HepG2 (cell line): Measurements from ENCODE around the gene DNAJC4. TPM values are rescaled to one million over a fixed set of nuclear protein-coding genes. Genes with fewer than 3 reads are reported as not detected.

Experiments used
- ATAC-seq: fragments of 200-7000 bp; cut with Tn5 transposase; 3 replicates; pipeline ENCODE4 v1.9.1; 2020; ENCODE audit warnings: mild to moderate bottlenecking, moderate library complexity
- BruUV-seq: library from RNA; stranded (reverse); fragments of 400-500 nt; replicated peaks from 2 replicates; lab custom pipeline; 2021; lab: Mats Ljungman, UMichigan
- CTCF ChIA-PET: fragments of 300-600 bp; formaldehyde crosslinking; extraction: SDS; loops from one replicate; lab custom pipeline; 2021; ENCODE audit warnings: low total read pairs, inconsistent platforms, low intra/inter-chr PET ratio; lab: Yijun Ruan, JAX
- POLR2A ChIA-PET: fragments of 350-600 bp; sonication (Branson Sonifier 250); formaldehyde crosslinking; loops from one replicate; lab custom pipeline; 2020; ENCODE audit warnings: antibody characterized with exemption, inconsistent platforms; lab: Yijun Ruan, JAX
- DNase-seq: peaks from one replicate; pipeline ENCODE4 v3.0.0-alpha.2; 2015; ENCODE audit warnings: low spot score
- FAIRE-seq: peaks from 3 replicates; lab custom pipeline; 2011; peaks lifted over from hg19 to GRCh38; lab: Jason Lieb, UNC
- H2AFZ ChIP-seq: one replicate; pipeline ENCODE4 v1.6.1; 2011; ENCODE audit warnings: low read length, inconsistent platforms
- H3K27ac ChIP-seq: fragments of 300-600 bp; 3 replicates; pipeline ENCODE4 v1.8.0; 2011; ENCODE audit warnings: mixed run types, mild to moderate bottlenecking, mixed read lengths, low read length, inconsistent platforms; ENCODE audit not compliant: insufficient read depth; ENCODE audit errors: extremely low read length
- H3K27me3 ChIP-seq, 2 experiments: fragments of 200-600 bp in 1 of 2; 2 replicates in 1 of 2; 3 replicates in 1 of 2; pipeline versions ENCODE4 v1.6.0 to v1.8.0; 2011; ENCODE audit warnings: low read length in 2 of 2, mild to moderate bottlenecking in 2 of 2, moderate library complexity in 2 of 2, inconsistent platforms in 1 of 2; ENCODE audit not compliant: insufficient read depth in 2 of 2, control insufficient read depth in 1 of 2
- H3K36me3 ChIP-seq, 2 experiments: fragments of 200-600 bp in 1 of 2; replicated peaks in 1 of 2; 2 replicates in 1 of 2; 3 replicates in 1 of 2; pipeline versions ENCODE4 v1.5.1 to v1.8.0; 2011; ENCODE audit warnings: low read length in 2 of 2, inconsistent platforms in 1 of 2; ENCODE audit not compliant: insufficient read depth in 2 of 2, control insufficient read depth in 1 of 2
- H3K4me1 ChIP-seq: 2 replicates; pipeline ENCODE4 v1.5.1; 2012; ENCODE audit warnings: low read length, inconsistent platforms; ENCODE audit not compliant: insufficient read depth
- H3K4me2 ChIP-seq: 2 replicates; pipeline ENCODE4 v1.6.0; 2011; ENCODE audit warnings: low read depth, low read length, inconsistent platforms
- H3K4me3 ChIP-seq, 3 experiments: fragments of 200-600 bp in 1 of 3; sonication (generic), shearing (Covaris generic) in 1 of 3; replicated peaks in 1 of 3; 2 replicates each; pipeline ENCODE4 v1.5.1; 2011 to 2016; ENCODE audit warnings: low read length in 3 of 3, inconsistent platforms in 2 of 3, low read depth in 2 of 3, mild to moderate bottlenecking in 2 of 3, control low read depth in 1 of 3, mixed read lengths in 1 of 3; ENCODE audit not compliant: insufficient read depth in 1 of 3
- H3K79me2 ChIP-seq: one replicate; pipeline ENCODE4 v1.6.1; 2011; ENCODE audit warnings: low read length, inconsistent platforms; ENCODE audit not compliant: insufficient read depth
- H3K9ac ChIP-seq: 2 replicates; pipeline ENCODE4 v1.6.0; 2011; ENCODE audit warnings: mild to moderate bottlenecking, low read depth, low read length, inconsistent platforms; ENCODE audit not compliant: insufficient read depth
- H3K9me3 ChIP-seq: 2 replicates; pipeline ENCODE4 v1.5.1; 2012; ENCODE audit warnings: mild to moderate bottlenecking, low read length
- H4K20me1 ChIP-seq: 2 replicates; pipeline ENCODE4 v1.6.0; 2011; ENCODE audit warnings: inconsistent platforms, mild to moderate bottlenecking, low read length, moderate library complexity; ENCODE audit not compliant: insufficient read depth
- CENPT ChIP-seq: sonication (generic); formaldehyde crosslinking; IDR thresholded peaks from 2 replicates; pipeline ENCODE4 v1.8.0; 2022; ENCODE audit warnings: low read depth, mild to moderate bottlenecking, moderate library complexity, missing genetic modification reagents
- HDAC1 ChIP-seq: sonication (generic); formaldehyde crosslinking; IDR thresholded peaks from 2 replicates; pipeline ENCODE4 v1.5.1; 2020; ENCODE audit warnings: mild to moderate bottlenecking, missing genetic modification reagents
- MEIS2 ChIP-seq: sonication (generic); formaldehyde crosslinking; IDR thresholded peaks from 2 replicates; pipeline ENCODE4 v1.9.0; 2021; ENCODE audit warnings: mild to moderate bottlenecking, missing genetic modification reagents
- NRL ChIP-seq: sonication (generic); formaldehyde crosslinking; IDR thresholded peaks from 2 replicates; pipeline ENCODE4 v1.5.0; 2020; ENCODE audit warnings: missing genetic modification reagents, mild to moderate bottlenecking, moderate library complexity, borderline replicate concordance
- RARA ChIP-seq: IDR thresholded peaks from 2 replicates; pipeline ENCODE4 v1.6.1; 2016; ENCODE audit warnings: missing genetic modification reagents, missing compliant biosample characterization
- SMAD1 ChIP-seq: sonication (generic); formaldehyde crosslinking; IDR thresholded peaks from 2 replicates; pipeline ENCODE4 v1.4.0; 2020; ENCODE audit warnings: missing genetic modification reagents, low read depth, mild to moderate bottlenecking, borderline replicate concordance
- SYNCRIP ChIP-seq: fragments of 200-400 bp; formaldehyde crosslinking; IDR thresholded peaks from 2 replicates; pipeline ENCODE4 v1.6.1; 2018; ENCODE audit warnings: mild to moderate bottlenecking, low read depth, low read length; ENCODE audit not compliant: insufficient read depth
- ZBTB40 ChIP-seq, 2 experiments: fragments of 450-650 bp in 1 of 2; sonication (generic) in 1 of 2; formaldehyde crosslinking in 1 of 2; IDR thresholded peaks; 2 replicates each; pipeline versions ENCODE4 v1.6.1 to v1.8.0; 2016 to 2022; ENCODE audit warnings: antibody characterized with exemption in 1 of 2, mild to moderate bottlenecking in 1 of 2, missing genetic modification reagents in 1 of 2
- ZNF264 ChIP-seq: sonication (generic); formaldehyde crosslinking; IDR thresholded peaks from 2 replicates; pipeline ENCODE4 v1.4.0; 2020; ENCODE audit warnings: missing genetic modification reagents
- ZNF296 ChIP-seq: sonication (generic); formaldehyde crosslinking; conservative IDR thresholded peaks from 2 replicates; pipeline ENCODE4 v1.5.0; 2020; ENCODE audit warnings: mild to moderate bottlenecking, missing genetic modification reagents
- ZNF546 ChIP-seq: sonication (generic); formaldehyde crosslinking; conservative IDR thresholded peaks from 2 replicates; pipeline ENCODE4 v1.8.1; 2023; ENCODE audit warnings: mild to moderate bottlenecking, missing genetic modification reagents
- ZNF737 ChIP-seq: sonication (generic); formaldehyde crosslinking; IDR thresholded peaks from 2 replicates; pipeline ENCODE4 v1.5.0; 2020; ENCODE audit warnings: missing genetic modification reagents, mild to moderate bottlenecking, borderline replicate concordance
- WGBS: methylation state at CpG from one replicate; pipeline ENCODE4 v1.1.6; 2017; ENCODE audit warnings: low lambda C conversion rate; 5-methylcytosine and 5-hydroxymethylcytosine counted together
- in situ Hi-C: cut with HindIII; loops from 2 replicates; pipeline ENCODE4 v1.10.0; 2017; ENCODE audit warnings: low pct_unique_long_range_greater_than_20kb; ENCODE audit not compliant: extremely low pct_ligation_motif_present
- intact Hi-C: fragments of 100-400 bp; cut with micrococcal nuclease; formaldehyde crosslinking; loops from one replicate; pipeline ENCODE4 v1.10.0; 2022; ENCODE audit not compliant: unreplicated experiment
- polyA plus RNA-seq, 8 experiments: library from polyadenylated mRNA; depleted of rRNA in 3 of 8; stranded (reverse) in 7 of 8; unstranded in 1 of 8; fragments of >200 nt; fragmentation: Illumina TruSeq in 4 of 8; extraction: Trizol in 4 of 8; gene quantifications; 2 replicates each; pipeline versions ENCODE4 v1.2.1 to v1.2.3, GENCODE V29; 2011 to 2016; ENCODE audit warnings: low read depth in 4 of 8, missing spikeins in 1 of 8, mixed read lengths in 1 of 8; ENCODE audit not compliant: insufficient read depth in 1 of 8
- total RNA-seq, 5 experiments: library from RNA; depleted of rRNA; stranded (reverse); fragments of >200 nt; fragmentation: Illumina TruSeq; extraction: Trizol; gene quantifications; 2 replicates each; pipeline ENCODE4 v1.2.3, GENCODE V29; 2016; ENCODE audit warnings: low read depth in 1 of 5
- TF ChIP-seq, protein P1 (sequence below): sonication (generic); formaldehyde crosslinking; IDR thresholded peaks from 2 replicates; pipeline ENCODE4 v1.4.0; 2020; ENCODE audit warnings: low read depth, mild to moderate bottlenecking, missing genetic modification reagents
- TF ChIP-seq, protein P2 (sequence below): sonication (generic); formaldehyde crosslinking; conservative IDR thresholded peaks from 2 replicates; pipeline ENCODE4 v1.8.1; 2023; ENCODE audit warnings: missing genetic modification reagents

Gene DNAJC4
- total and polyA plus RNA-seq, 2 of the 13 experiments (the other 11 are each of a cell fraction or from before 2014, with no cell fraction given), result 10.3 to 60.8 TPM

DNA sequence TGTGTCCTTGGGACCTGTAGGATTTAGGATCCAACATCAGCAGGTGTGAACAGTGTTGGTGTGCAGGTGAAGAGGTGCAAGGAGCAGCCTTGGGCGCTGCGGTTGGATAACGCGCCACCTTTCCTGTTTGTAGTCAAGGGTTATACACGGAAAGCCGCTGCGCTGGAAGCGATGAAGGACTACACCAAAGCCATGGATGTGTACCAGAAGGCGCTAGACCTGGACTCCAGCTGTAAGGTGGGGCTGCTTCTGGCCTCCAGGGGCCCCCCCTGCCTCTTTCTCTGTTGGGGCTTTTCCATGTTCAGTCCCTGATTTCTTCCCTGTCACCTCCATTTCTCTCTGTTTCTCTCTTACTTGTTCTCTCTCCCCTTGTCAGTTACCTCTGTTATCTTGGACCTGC, 27.4 kb upstream of the DNAJC4 start:
- POLR2A ChIA-PET, result interaction anchor here (3.8 kb wide), 1 partner anchor 18 kb away, joined by 18 read pairs; the partner anchor contains the start of gene STIP1
- no peak for FAIRE-seq
- no peak overlapping the region for H3K4me2 ChIP-seq
- no TSS peak for BruUV-seq
- 100% methylated on average over 6 of the region's 9 CpGs for WGBS
- H3K9me3 ChIP-seq, result no peaks in the 10 kb centered on the region
- no peaks in the 10 kb centered on the region for H3K79me2 ChIP-seq
- in situ Hi-C loops (no loop called here), intact Hi-C loops (no loop called here)
- CTCF ChIA-PET, result no interaction called here
- no peak overlapping the region for H3K27ac ChIP-seq
- peaks cover 17% of the 10 kb centered on the region for H3K4me1 ChIP-seq
- H3K4me3 ChIP-seq, result no peak overlapping the region
- H2AFZ ChIP-seq, result no peak overlapping the region
- ATAC-seq, result no peak
- DNase-seq, result no peak
- no peaks in the 10 kb centered on the region for H3K27me3 ChIP-seq
- peaks cover 36 to 53% of the 10 kb centered on the region in 2 experiments for H3K36me3 ChIP-seq
- H3K9ac ChIP-seq, result no peak overlapping the region
- H4K20me1 ChIP-seq, result 0 out of 2 replicates have a peak, but pooled peaks cover 2% of the 10 kb centered on the region
- no peak for TF ChIP-seq SMAD1
- no peak for TF ChIP-seq ZNF264
- no peak for TF ChIP-seq NRL (CRISPR knock-in tag)
- TF ChIP-seq CENPT (CRISPR knock-in tag), result no peak
- no peak for TF ChIP-seq ZBTB40 (IDR thresholded peaks at IDR 0.05)
- no peak for TF ChIP-seq ZBTB40 (CRISPR knock-in tag; IDR thresholded peaks at IDR 0.05)
- TF ChIP-seq, protein P1, sequence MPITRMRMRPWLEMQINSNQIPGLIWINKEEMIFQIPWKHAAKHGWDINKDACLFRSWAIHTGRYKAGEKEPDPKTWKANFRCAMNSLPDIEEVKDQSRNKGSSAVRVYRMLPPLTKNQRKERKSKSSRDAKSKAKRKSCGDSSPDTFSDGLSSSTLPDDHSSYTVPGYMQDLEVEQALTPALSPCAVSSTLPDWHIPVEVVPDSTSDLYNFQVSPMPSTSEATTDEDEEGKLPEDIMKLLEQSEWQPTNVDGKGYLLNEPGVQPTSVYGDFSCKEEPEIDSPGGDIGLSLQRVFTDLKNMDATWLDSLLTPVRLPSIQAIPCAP (CRISPR knock-in tag), result no peak
- no peak for TF ChIP-seq RARA (CRISPR knock-in tag)
- no peak for TF ChIP-seq HDAC1 (CRISPR knock-in tag)
- no peak for TF ChIP-seq SYNCRIP
- no peak for TF ChIP-seq ZNF737
- TF ChIP-seq, protein P2, sequence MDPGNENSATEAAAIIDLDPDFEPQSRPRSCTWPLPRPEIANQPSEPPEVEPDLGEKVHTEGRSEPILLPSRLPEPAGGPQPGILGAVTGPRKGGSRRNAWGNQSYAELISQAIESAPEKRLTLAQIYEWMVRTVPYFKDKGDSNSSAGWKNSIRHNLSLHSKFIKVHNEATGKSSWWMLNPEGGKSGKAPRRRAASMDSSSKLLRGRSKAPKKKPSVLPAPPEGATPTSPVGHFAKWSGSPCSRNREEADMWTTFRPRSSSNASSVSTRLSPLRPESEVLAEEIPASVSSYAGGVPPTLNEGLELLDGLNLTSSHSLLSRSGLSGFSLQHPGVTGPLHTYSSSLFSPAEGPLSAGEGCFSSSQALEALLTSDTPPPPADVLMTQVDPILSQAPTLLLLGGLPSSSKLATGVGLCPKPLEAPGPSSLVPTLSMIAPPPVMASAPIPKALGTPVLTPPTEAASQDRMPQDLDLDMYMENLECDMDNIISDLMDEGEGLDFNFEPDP (CRISPR knock-in tag), result no peak
- no peak for TF ChIP-seq MEIS2 (CRISPR knock-in tag)
- no peak for TF ChIP-seq ZNF546 (CRISPR knock-in tag)
- no peak for TF ChIP-seq ZNF296 (CRISPR knock-in tag)
